ACHN (cell line): ENCODE data around the gene SYT10.
"Not testable (repeated sequence)": the region's sequence is repeated elsewhere in the genome, so short reads cannot be mapped to it uniquely, and the experiment has no call there.

ENCODE experiments used
- DNase-seq: peaks from one replicate; pipeline ENCODE4 v3.0.0-alpha.2; 2015
- in situ Hi-C: cut with HindIII; loops from 2 replicates; pipeline ENCODE4 v1.10.0; 2017; ENCODE audit warnings: low sequenced_read_pairs, low pct_ligation_motif_present, low pct_unique_long_range_greater_than_20kb

The SYT10 gene

GRCh38 chr12:33439587-33440011 lies at the start of gene SYT10:
TSS of gene SYT10 (minus strand) at chr12:33439819. CDS start at chr12:33439522, 297 bp downstream.
- no peak for DNase-seq
- in situ Hi-C loops, result no loop called here

GRCh38 chr12:33488036-33488435 lies 48.4 kb upstream of the SYT10 start:
- no peak for DNase-seq
- in situ Hi-C loops, result no loop called here

GRCh38 chr12:33486058-33486457 lies 46.4 kb upstream of the SYT10 start:
- in situ Hi-C loops, result no loop called here
- DNase-seq, result no peak

GRCh38 chr12:33484161-33484560 lies 44.5 kb upstream of the SYT10 start:
- in situ Hi-C loops, result no loop called here
- no peak for DNase-seq

GRCh38 chr12:33480366-33480765 lies 40.7 kb upstream of the SYT10 start:
- DNase-seq, result no peak

GRCh38 chr12:33476058-33476457 lies 36.4 kb upstream of the SYT10 start:
- in situ Hi-C loops, result no loop called here

More at GRCh38 chr12:33480366-33480765, 40.7 kb upstream of the SYT10 start:
- in situ Hi-C loops, result no loop called here

GRCh38 chr12:33472299-33472698 lies 32.7 kb upstream of the SYT10 start:
- in situ Hi-C loops, result no loop called here
- DNase-seq, result no peak

More at GRCh38 chr12:33476058-33476457, 36.4 kb upstream of the SYT10 start:
- DNase-seq, result no peak

GRCh38 chr12:33455096-33455495 lies 15.5 kb upstream of the SYT10 start:
- no peak for DNase-seq
- in situ Hi-C loops, result no loop called here

GRCh38 chr12:33450480-33450879 lies 10.9 kb upstream of the SYT10 start:
- no peak for DNase-seq
- in situ Hi-C loops, result no loop called here

GRCh38 chr12:33440477-33440876 lies 858 bp upstream of the SYT10 start:
- DNase-seq, result no peak
- in situ Hi-C loops, result no loop called here

GRCh38 chr12:33438851-33439586 lies 600 bp downstream of the SYT10 start:
- no peak for DNase-seq
- in situ Hi-C loops, result no loop called here

- DNase-seq, result no peak
- in situ Hi-C loops, result no loop called here
These were observed 1.4 kb downstream of the SYT10 start for GRCh38 chr12:33438025-33438772.

- in situ Hi-C loops, result no loop called here
These were observed 2.0 kb downstream of the SYT10 start for GRCh38 chr12:33437598-33437997.

GRCh38 chr12:33432992-33433391 lies 6.6 kb downstream of the SYT10 start:
- in situ Hi-C loops, result no loop called here
- no peak for DNase-seq

More at GRCh38 chr12:33437598-33437997, 2.0 kb downstream of the SYT10 start:
- no peak for DNase-seq

- DNase-seq, result no peak
- in situ Hi-C loops, result no loop called here
These were observed 8.0 kb downstream of the SYT10 start for GRCh38 chr12:33431648-33432047.

GRCh38 chr12:33429468-33429867 lies 10.2 kb downstream of the SYT10 start:
- no peak for DNase-seq

GRCh38 chr12:33427071-33427470 lies 12.5 kb downstream of the SYT10 start:
- peak; percentile 69 for DNase-seq
- in situ Hi-C loops, result no loop called here

More at GRCh38 chr12:33429468-33429867, 10.2 kb downstream of the SYT10 start:
- in situ Hi-C loops, result no loop called here

GRCh38 chr12:33423706-33424105 lies 15.9 kb downstream of the SYT10 start:
- DNase-seq, result no peak

GRCh38 chr12:33412410-33412809 lies 27.2 kb downstream of the SYT10 start:
- DNase-seq, in situ Hi-C loops: not testable (repeated sequence)

More at GRCh38 chr12:33423706-33424105, 15.9 kb downstream of the SYT10 start:
- in situ Hi-C loops, result no loop called here

- in situ Hi-C loops, result no loop called here
- no peak for DNase-seq
These were observed 56.1 kb downstream of the SYT10 start for GRCh38 chr12:33383503-33383902.
